HG03354 (cell line): Measurements from ENCODE around the gene LPIN2.
A peak's percentile ranks its signal among the peaks of the same experiment; 100 is the strongest.
"Not testable (repeated sequence)": the region's sequence is repeated elsewhere in the genome, so short reads cannot be mapped to it uniquely, and the experiment has no call there.

Experiments used
- ATAC-seq: cut with Tn5 transposase; IDR thresholded peaks from one replicate; pipeline ENCODE4 v1.9.1; 2021; ENCODE audit warnings: mild to moderate bottlenecking; ENCODE audit not compliant: unreplicated experiment, poor library complexity, severe bottlenecking

LPIN2 gene, protein sequence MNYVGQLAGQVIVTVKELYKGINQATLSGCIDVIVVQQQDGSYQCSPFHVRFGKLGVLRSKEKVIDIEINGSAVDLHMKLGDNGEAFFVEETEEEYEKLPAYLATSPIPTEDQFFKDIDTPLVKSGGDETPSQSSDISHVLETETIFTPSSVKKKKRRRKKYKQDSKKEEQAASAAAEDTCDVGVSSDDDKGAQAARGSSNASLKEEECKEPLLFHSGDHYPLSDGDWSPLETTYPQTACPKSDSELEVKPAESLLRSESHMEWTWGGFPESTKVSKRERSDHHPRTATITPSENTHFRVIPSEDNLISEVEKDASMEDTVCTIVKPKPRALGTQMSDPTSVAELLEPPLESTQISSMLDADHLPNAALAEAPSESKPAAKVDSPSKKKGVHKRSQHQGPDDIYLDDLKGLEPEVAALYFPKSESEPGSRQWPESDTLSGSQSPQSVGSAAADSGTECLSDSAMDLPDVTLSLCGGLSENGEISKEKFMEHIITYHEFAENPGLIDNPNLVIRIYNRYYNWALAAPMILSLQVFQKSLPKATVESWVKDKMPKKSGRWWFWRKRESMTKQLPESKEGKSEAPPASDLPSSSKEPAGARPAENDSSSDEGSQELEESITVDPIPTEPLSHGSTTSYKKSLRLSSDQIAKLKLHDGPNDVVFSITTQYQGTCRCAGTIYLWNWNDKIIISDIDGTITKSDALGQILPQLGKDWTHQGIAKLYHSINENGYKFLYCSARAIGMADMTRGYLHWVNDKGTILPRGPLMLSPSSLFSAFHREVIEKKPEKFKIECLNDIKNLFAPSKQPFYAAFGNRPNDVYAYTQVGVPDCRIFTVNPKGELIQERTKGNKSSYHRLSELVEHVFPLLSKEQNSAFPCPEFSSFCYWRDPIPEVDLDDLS

DNA sequence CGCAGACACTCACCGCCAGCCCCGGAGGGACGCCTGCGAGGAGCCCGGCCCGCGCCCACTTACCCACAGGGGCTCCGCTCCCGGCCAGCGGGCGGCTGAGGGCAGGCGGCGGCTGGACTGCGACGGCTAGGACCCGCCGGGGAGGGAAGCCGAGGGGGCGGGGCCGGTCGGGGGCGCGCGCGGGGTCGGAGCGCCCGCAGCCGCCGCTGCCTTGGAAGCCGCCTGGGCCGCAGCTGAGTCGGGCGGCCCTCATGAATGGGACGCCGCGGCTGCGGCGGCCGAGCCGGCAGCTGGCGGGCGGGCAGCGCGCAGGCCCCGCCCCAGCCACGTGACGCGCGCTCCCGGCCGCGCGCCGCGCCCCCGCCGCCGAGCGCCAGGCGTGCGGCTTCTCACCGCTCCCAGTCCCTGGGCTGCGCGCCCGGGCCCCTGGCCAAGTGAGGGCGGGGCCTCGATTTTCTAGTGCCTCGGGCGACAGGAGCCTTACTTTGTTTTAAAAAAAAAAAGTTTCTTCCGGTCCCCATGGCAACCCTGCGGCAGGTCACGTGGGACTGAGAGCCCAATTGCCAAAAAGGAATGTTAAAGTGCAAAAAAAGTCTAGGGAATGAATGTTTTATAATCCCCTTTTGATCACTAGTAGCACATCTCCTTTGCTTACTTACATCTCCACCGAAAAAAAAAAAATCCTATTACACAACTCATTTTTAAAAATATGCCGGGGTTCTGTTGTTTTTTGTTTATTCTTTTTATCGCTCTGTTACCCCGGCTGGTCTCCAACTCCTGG is at the start of gene LPIN2:
Gene LPIN2 (minus strand): TSS at position 121 of the 781 bp plus-strand sequence. CDS start 52,304 bp downstream, outside the sequence.
- ATAC-seq, result peak; percentile 87

- no peak for ATAC-seq
These were observed 48.8 kb upstream of the LPIN2 start for GRCh38 chr18:3061581-3062312.

DNA sequence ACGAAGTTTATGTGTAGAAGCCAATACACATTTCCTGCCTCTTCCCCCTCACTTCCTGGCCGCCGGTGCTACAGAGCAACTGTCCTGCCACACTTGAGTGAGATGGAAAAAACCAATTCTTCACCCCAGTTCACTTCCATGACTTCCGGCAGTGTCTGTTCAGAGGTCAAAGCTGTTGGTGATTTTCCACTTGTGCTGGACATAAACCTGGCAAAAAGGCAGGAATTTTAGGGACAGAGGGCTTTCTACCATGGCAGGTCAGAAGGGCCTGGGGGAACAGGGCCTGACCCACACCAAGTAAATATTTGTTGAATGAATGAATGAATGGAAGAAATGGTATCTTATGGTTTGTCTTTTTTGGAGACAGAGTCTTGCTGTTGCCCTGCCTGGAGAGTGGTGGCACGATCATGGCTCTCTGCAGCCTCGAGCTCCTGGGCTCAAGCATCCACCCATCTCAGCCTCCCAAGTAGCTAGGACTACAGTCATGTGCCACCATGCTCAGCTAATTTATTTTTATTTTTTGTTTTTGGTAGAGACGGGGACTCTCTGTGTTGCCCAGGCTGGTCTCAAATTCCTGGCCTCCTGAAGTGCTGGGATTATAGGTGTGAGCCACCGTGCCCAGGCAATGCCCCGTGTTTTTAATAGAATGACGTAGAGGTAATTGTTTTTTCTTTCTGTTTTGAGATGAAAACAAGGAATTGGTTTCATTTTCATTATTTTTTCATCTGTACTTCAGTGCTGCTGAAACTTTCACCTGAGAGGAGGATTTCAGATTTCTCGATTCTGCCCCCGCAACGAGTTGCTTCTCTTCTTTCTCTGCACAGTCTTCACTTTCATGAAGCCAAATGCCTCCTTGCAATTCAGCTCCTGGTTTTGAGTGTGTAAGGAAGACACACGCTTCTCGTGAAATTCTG is 48.0 kb upstream of the LPIN2 start:
- ATAC-seq, result peak; percentile 58

GRCh38 chr18:3059272-3059671 is 46.3 kb upstream of the LPIN2 start:
- no peak for ATAC-seq

DNA sequence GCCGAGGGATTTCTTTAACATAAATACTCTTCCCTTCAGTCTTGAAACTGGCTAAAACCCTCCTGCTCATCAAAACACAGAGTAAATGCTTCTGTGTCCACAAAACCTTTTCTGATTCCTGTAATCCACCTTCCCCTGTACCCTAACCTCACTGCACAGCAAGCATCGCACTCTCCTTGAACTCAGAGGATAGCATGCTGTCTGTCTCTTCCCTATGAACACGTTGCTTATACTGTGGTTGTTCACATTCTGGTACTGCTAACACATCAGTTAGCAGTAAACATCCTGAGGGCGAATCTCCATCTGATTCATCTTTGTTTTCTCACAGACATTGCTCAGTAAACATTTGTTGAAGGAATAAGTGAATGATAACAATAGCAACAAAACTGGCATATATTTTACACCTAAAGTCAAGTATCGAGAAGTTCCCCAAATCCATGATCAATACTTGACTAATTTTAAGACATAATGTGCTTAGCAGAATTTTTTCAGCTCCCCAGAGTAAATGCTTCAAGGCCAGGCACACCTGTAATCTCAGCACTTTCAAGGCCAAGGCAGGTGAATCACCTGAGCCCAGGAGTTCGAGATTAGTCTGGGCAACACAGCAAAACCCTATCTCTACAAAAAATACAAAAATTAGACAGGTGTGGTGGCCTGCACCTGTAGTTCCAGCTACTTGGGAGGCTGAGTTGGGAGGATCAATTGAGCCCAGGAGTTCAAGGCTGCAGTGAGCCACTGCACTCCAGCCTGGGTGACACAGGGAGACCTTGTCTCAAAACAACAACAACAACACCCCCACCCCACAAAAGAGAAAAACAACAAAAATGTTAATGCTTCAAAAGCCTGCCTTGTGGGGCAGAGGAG is 45.6 kb upstream of the LPIN2 start:
- no peak for ATAC-seq

- ATAC-seq, result no peak
These were observed 44.6 kb upstream of the LPIN2 start for GRCh38 chr18:3057526-3057925.

DNA sequence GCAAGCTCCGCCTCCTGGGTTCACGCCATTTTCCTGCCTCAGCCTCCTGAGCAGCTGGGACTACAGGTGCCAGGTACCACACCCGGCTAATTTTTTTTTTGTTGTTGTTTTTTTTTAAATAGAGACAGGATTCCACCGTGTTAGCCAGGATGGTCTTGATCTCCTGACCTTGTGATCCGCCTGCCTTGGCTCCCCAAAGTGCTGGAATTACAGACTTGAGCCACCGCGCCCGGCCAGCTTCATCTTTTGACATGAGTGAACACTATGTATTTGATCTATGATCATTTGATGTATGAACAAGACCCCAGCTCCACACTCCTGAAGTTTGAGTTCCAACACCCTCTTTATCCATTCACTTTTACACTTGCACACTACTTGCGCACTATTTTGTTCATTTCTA is 43.4 kb upstream of the LPIN2 start:
- ATAC-seq, result no peak

- no peak for ATAC-seq
These were observed 42.9 kb upstream of the LPIN2 start for GRCh38 chr18:3055816-3056215.

DNA sequence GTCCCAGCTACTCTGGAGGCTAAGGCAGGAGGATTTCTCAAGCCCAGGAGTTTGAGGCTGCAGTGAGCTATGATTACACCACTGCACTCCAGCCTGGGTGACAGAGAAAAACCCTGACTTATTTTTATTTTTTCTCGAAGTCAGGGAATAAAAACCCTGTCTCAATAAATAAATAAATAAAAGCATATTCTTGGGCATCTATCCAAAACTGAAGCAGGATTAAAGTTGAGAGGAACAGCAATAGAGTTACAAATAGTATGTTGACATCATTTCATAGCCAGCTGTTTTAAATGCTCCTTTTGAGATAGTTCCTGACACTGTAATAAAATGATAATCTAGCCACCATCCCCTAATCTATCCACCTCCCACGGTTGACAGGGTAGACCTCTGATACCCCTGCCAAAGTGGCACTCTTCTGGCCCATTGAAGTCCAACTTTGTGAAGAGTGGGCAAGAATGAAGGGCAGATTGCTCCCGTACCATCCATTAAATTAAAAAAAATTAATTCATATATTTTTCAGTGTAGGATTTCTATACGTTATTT is 42.3 kb upstream of the LPIN2 start:
- ATAC-seq, result no peak

GRCh38 chr18:3054780-3055179 is 41.8 kb upstream of the LPIN2 start:
- ATAC-seq, result no peak

GRCh38 chr18:3054214-3054613 is 41.3 kb upstream of the LPIN2 start:
- ATAC-seq, result no peak

DNA sequence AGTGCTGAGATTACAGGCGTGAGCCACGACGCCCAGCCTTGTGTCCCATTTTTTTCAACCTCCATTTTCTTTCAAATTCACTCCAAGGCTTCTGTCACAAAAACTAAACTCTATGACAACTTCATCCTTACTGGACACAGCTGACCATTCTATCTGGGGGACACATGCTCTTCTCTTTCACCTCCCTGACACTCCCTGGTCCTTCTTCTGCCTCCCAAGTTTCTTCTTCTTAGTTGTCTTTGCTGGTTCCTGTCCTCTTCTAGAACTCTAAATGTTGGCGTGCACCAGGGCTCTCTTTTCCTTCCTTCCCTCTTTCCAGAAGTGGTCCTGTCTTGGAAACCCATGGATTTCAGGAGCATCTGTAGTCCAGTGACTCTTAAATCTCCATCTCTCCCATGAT is 40.1 kb upstream of the LPIN2 start:
- ATAC-seq, result no peak

DNA sequence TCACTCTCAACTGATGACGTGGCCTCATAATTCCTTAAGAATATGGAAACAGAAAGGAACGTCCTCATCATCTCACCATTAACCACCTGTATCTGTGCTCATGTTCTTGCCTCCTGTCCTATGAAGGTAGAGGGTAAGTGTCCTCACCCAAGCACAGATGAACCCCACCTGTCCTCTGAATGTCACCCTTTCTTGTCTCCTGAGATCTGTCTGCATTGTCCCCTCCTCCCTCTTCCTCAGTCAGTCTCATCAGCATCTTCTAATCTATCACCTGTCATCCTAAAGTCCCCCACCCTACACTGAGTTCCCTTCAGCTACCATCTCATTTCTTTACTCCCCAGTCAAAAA is 39.4 kb upstream of the LPIN2 start:
- ATAC-seq, result no peak

DNA sequence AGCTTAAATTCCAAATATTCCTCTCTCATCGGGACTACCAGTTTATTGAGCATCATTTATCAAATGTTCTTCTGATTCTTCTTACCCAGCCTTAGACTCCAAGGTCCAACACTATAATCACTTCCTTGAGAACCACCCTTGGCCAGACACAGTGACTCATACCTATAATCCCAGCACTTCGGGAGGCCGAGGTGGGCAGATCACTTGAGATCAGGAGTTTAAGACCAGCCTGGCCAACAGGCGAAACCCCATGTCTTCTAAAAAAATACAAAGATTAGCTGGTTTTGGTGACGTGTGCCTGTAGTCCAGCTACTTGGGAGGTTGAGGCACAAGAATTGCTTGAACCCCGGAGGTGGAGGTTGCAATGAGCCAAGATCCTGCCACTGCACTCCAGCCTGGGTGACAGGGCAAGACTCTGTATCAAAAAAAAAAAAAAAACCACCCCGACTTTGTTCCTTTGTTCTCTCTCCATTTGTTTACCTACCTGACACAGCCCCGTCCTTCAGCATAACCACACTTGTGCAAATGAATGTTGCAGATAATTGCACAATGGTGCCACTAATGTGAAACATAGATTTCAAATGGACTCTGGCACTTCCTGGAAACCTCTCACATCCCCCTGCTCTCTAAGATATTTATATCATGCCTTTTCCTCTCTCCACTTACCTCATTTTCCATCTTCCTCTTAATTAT is 38.9 kb upstream of the LPIN2 start:
- ATAC-seq, result no peak

DNA sequence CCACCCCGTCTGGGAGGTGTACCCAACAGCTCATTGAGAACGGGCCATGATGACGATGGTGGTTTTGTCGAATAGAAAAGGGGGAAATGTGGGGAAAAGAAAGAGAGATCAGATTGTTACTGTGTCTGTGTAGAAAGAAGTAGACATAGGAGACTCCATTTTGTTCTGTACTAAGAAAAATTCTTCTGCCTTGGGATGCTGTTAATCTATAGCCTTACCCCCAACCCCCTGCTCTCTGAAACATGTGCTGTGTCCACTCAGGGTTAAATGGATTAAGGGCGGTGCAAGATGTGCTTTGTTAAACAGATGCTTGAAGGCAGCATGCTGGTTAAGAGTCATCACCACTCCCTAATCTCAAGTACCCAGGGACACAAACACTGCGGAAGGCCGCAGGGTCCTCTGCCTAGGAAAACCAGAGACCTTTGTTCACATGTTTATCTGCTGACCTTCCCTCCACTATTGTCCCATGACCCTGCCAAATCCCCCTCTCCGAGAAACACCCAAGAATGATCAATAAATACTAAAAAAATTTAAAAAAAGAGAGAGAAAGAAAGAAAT is 37.0 kb upstream of the LPIN2 start:
- not testable (repeated sequence) for ATAC-seq

GRCh38 chr18:3048820-3049349 is 35.9 kb upstream of the LPIN2 start:
- no peak for ATAC-seq
